HG03520 (cell line): ENCODE measurements around the gene TCHH.
A peak's percentile ranks its signal among the peaks of the same experiment; 100 is the strongest.
"Not testable (repeated sequence)": the region's sequence is repeated elsewhere in the genome, so short reads cannot be mapped to it uniquely, and the experiment has no call there.

Experiments used
- ATAC-seq: cut with Tn5 transposase; IDR thresholded peaks from one replicate; pipeline ENCODE4 v1.9.1; 2021; ENCODE audit warnings: mild to moderate bottlenecking, moderate library complexity; ENCODE audit not compliant: unreplicated experiment

Gene TCHH

GRCh38 chr1:152115344-152115743 is at the start of gene TCHH:
Gene TCHH, minus strand, starts transcription at chr1:152115444. Its CDS starts 1,364 bp downstream, at chr1:152114080.
- no peak for ATAC-seq

GRCh38 chr1:152164517-152165136 is 49.4 kb upstream of the TCHH start:
- no peak for ATAC-seq

- ATAC-seq, result no peak
Observed at GRCh38 chr1:152162792-152163463, 47.7 kb upstream of the TCHH start.

- ATAC-seq, result no peak
Observed at GRCh38 chr1:152160576-152160975, 45.3 kb upstream of the TCHH start.

GRCh38 chr1:152159144-152159543 is 43.9 kb upstream of the TCHH start, which contains the start of gene RPTN:
Gene RPTN, minus strand, starts transcription at chr1:152159228. Its CDS starts 1,339 bp downstream, at chr1:152157889.
- ATAC-seq, result no peak

GRCh38 chr1:152153996-152154395 is 38.8 kb upstream of the TCHH start:
- ATAC-seq, result no peak

- no peak for ATAC-seq
Observed at GRCh38 chr1:152151646-152152045, 36.4 kb upstream of the TCHH start.

- no peak for ATAC-seq
Observed at GRCh38 chr1:152148981-152149380, 33.7 kb upstream of the TCHH start.

GRCh38 chr1:152148051-152148450 is 32.8 kb upstream of the TCHH start:
- ATAC-seq, result no peak

GRCh38 chr1:152145769-152146168 is 30.5 kb upstream of the TCHH start:
- ATAC-seq, result no peak

- not testable (repeated sequence) for ATAC-seq
Observed at GRCh38 chr1:152144674-152145183, 29.5 kb upstream of the TCHH start.

GRCh38 chr1:152143150-152143887 is 28.1 kb upstream of the TCHH start:
- peak; percentile 65 for ATAC-seq

- ATAC-seq, result no peak
Observed at GRCh38 chr1:152141971-152142584, 26.8 kb upstream of the TCHH start.

GRCh38 chr1:152137215-152137614 is 22.0 kb upstream of the TCHH start:
- no peak for ATAC-seq

GRCh38 chr1:152130186-152130585 is 14.9 kb upstream of the TCHH start:
- ATAC-seq, result no peak

GRCh38 chr1:152127673-152128072 is 12.4 kb upstream of the TCHH start:
- no peak for ATAC-seq

- no peak for ATAC-seq
Observed at GRCh38 chr1:152125834-152126443, 10.7 kb upstream of the TCHH start.

GRCh38 chr1:152118915-152119314 is 3.7 kb upstream of the TCHH start:
- no peak for ATAC-seq

GRCh38 chr1:152112885-152113432 is 2.3 kb downstream of the TCHH start:
- no peak for ATAC-seq

GRCh38 chr1:152112101-152112884 is 3.0 kb downstream of the TCHH start:
- ATAC-seq, result no peak
